Lower leg skin (tissue), 3 donors: Measurements from ENCODE around the gene RNF128.

ENCODE experiments used
- CTCF ChIP-seq, 3 donors: fragments of 450-650 bp; IDR thresholded peaks; one replicate each; pipeline ENCODE4 v1.5.1; 2016; ENCODE audit warnings: antibody characterized with exemption in 3 of 3, mild to moderate bottlenecking in 3 of 3, moderate library complexity in 2 of 3
- POLR2A ChIP-seq, 2 donors: fragments of 450-650 bp; IDR thresholded peaks; one replicate each; pipeline ENCODE4 v1.6.1; 2016 to 2017; ENCODE audit warnings: antibody characterized with exemption in 2 of 2, mild to moderate bottlenecking in 1 of 2, moderate library complexity in 1 of 2

- TF ChIP-seq CTCF (IDR thresholded peaks at IDR 0.05) (no peak), POLR2A (IDR thresholded peaks at IDR 0.05) (no peak)
Observed at GRCh38 chrX:106725931-106726330, 570 bp upstream of the RNF128 start.
